Measurements from ENCODE around the gene SPATA25.
A peak's percentile ranks its signal among the peaks of the same experiment; 100 is the strongest.

SPATA25 gene

GRCh38 chr20:45896641-45897161 is 9.3 kb upstream of the SPATA25 start:
- no peak overlapping the region for H2AFZ ChIP-seq (ENCODE audit: low read depth, low read length)
- no peak overlapping the region for H3K4me3 ChIP-seq (ENCODE audit: low read length)
- H3K9me3 ChIP-seq (ENCODE audit: low read length), result no peaks in the 10 kb centered on the region
- peaks cover 18% of the 10 kb centered on the region for H3K4me1 ChIP-seq (ENCODE audit: insufficient read depth, low read length)
- peaks cover 48% of the 10 kb centered on the region for H3K36me3 ChIP-seq (ENCODE audit: insufficient read depth, low read length)
- no peaks in the 10 kb centered on the region for H3K27me3 ChIP-seq (ENCODE audit: insufficient read depth, low read length)

DNA sequence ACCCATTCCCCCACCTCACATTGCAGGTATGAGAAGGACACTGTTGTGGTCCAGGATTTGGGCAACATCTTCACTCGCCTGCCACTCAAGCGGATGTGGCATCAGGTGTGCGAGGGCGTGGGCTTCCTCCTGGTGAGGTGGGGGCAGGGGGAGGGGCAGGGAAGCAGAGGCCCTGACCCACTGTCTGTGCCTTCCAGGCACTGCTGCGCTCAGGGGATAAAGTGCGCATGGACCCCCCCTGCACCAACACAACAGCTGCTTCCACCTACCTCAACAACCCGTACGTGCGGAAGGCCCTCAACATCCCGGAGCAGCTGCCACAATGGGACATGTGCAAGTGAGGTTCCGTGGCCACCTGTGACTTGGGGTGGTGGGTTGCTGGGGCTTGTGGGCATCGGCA is 7.4 kb upstream of the SPATA25 start:
- H3K4me3 ChIP-seq (ENCODE audit: low read length), result no peak overlapping the region

GRCh38 chr20:45893831-45894230 is 6.4 kb upstream of the SPATA25 start:
- peaks cover 34% of the 10 kb centered on the region for H3K36me3 ChIP-seq (ENCODE audit: insufficient read depth, low read length)
- no peak overlapping the region for H2AFZ ChIP-seq (ENCODE audit: low read depth, low read length)
- H3K9me3 ChIP-seq (ENCODE audit: low read length), result no peaks in the 10 kb centered on the region
- no peak overlapping the region for H3K4me3 ChIP-seq (ENCODE audit: low read length)
- peaks cover 26% of the 10 kb centered on the region for H3K4me1 ChIP-seq (ENCODE audit: insufficient read depth, low read length)
- H3K27me3 ChIP-seq (ENCODE audit: insufficient read depth, low read length), result no peaks in the 10 kb centered on the region

More for the DNA sequence above, 7.4 kb upstream of the SPATA25 start:
- H3K9me3 ChIP-seq (ENCODE audit: low read length), result no peaks in the 10 kb centered on the region
- peaks cover 26% of the 10 kb centered on the region for H3K4me1 ChIP-seq (ENCODE audit: insufficient read depth, low read length)
- peaks cover 42% of the 10 kb centered on the region for H3K36me3 ChIP-seq (ENCODE audit: insufficient read depth, low read length)
- H2AFZ ChIP-seq (ENCODE audit: low read depth, low read length), result no peak overlapping the region
- no peaks in the 10 kb centered on the region for H3K27me3 ChIP-seq (ENCODE audit: insufficient read depth, low read length)

GRCh38 chr20:45892828-45893500 is 5.5 kb upstream of the SPATA25 start:
- Histone ChIP-seq H3K27me3 (ENCODE audit: insufficient read depth, low read length) (no peaks in the 10 kb centered on the region), H3K9me3 (ENCODE audit: low read length) (no peaks in the 10 kb centered on the region), H2AFZ (ENCODE audit: low read depth, low read length) (no peak overlapping the region), H3K4me1 (ENCODE audit: insufficient read depth, low read length) (peaks cover 26% of the 10 kb centered on the region), H3K36me3 (ENCODE audit: insufficient read depth, low read length) (peaks cover 25% of the 10 kb centered on the region), H3K4me3 (ENCODE audit: low read length) (no peak overlapping the region)

- no peaks in the 10 kb centered on the region for H3K27me3 ChIP-seq (ENCODE audit: insufficient read depth, low read length)
- no peak overlapping the region for H2AFZ ChIP-seq (ENCODE audit: low read depth, low read length)
- H3K4me3 ChIP-seq (ENCODE audit: low read length), result peak overlapping the region; percentile 68
- peaks cover 26% of the 10 kb centered on the region for H3K4me1 ChIP-seq (ENCODE audit: insufficient read depth, low read length)
- H3K9me3 ChIP-seq (ENCODE audit: low read length), result no peaks in the 10 kb centered on the region
- peaks cover 23% of the 10 kb centered on the region for H3K36me3 ChIP-seq (ENCODE audit: insufficient read depth, low read length)
These were observed 4.8 kb upstream of the SPATA25 start for GRCh38 chr20:45892049-45892825.

DNA sequence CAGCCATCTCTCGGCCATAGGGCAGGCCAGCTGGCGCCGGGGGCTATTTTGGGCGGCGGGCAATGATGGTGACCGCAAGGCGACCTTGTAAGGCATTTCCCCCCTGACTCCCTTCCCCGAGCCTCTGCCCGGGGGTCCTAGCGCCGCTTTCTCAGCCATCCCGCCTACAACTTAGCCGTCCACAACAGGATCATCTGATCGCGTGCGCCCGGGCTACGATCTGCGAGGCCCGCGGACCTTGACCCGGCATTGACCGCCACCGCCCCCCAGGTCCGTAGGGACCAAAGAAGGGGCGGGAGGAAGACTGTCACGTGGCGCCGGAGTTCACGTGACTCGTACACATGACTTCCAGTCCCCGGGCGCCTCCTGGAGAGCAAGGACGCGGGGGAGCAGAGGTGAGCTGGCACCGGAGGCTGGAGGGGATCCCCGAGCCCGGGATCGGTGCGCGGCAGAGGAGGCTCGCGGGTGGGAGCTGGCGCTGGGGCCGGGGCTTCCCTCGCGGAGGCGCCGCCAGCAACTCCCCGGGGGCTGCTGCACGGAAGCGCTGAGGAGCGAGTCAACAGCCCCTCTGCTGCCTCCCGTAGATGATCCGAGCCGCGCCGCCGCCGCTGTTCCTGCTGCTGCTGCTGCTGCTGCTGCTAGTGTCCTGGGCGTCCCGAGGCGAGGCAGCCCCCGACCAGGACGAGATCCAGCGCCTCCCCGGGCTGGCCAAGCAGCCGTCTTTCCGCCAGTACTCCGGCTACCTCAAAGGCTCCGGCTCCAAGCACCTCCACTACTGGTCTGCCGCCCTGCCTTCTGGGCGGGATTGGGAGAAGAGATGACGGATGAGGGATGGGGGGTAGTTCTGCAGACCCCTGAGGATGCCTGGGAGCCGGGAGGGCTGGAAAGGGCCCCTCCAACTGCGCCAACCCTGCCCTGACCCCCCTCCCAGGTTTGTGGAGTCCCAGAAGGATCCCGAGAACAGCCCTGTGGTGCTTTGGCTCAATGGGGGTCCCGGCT is 3.9 kb upstream of the SPATA25 start, which contains the start of the genes CTSA and NEURL2:
Gene CTSA (plus strand): TSS at position 351 of the 999 bp plus-strand sequence. CDS start 234 bp downstream, at position 585.
Gene NEURL2 (minus strand): TSS at position 224 of the 999 bp plus-strand sequence. CDS start 217 bp downstream, at position 7.
- Histone ChIP-seq H3K9me3 (ENCODE audit: low read length) (no peaks in the 10 kb centered on the region), H3K4me3 (ENCODE audit: low read length) (peak within 1 kb of the TSS; percentile 68), H3K27me3 (ENCODE audit: insufficient read depth, low read length) (no peaks in the 10 kb centered on the region), H3K36me3 (ENCODE audit: insufficient read depth, low read length) (peaks cover 18% of the 10 kb centered on the region), H2AFZ (ENCODE audit: low read depth, low read length) (peak within 1 kb of the TSS; percentile 69), H3K4me1 (ENCODE audit: insufficient read depth, low read length) (peaks cover 26% of the 10 kb centered on the region)

- no peaks in the 10 kb centered on the region for H3K27me3 ChIP-seq (ENCODE audit: insufficient read depth, low read length)
- peak overlapping the region; percentile 69 for H2AFZ ChIP-seq (ENCODE audit: low read depth, low read length)
- H3K36me3 ChIP-seq (ENCODE audit: insufficient read depth, low read length), result peaks cover 20% of the 10 kb centered on the region
- H3K4me1 ChIP-seq (ENCODE audit: insufficient read depth, low read length), result peaks cover 26% of the 10 kb centered on the region
- peak overlapping the region; percentile 68 for H3K4me3 ChIP-seq (ENCODE audit: low read length)
- H3K9me3 ChIP-seq (ENCODE audit: low read length), result no peaks in the 10 kb centered on the region
These were observed 2.9 kb upstream of the SPATA25 start for GRCh38 chr20:45890077-45890984.

GRCh38 chr20:45888681-45889080 is 1.3 kb upstream of the SPATA25 start:
- Histone ChIP-seq H3K4me1 (ENCODE audit: insufficient read depth, low read length) (peaks cover 19% of the 10 kb centered on the region), H3K4me3 (ENCODE audit: low read length) (no peak overlapping the region), H3K36me3 (ENCODE audit: insufficient read depth, low read length) (peaks cover 20% of the 10 kb centered on the region), H3K9me3 (ENCODE audit: low read length) (no peaks in the 10 kb centered on the region), H2AFZ (ENCODE audit: low read depth, low read length) (no peak overlapping the region), H3K27me3 (ENCODE audit: insufficient read depth, low read length) (no peaks in the 10 kb centered on the region)

GRCh38 chr20:45886590-45887345 is 654 bp downstream of the SPATA25 start:
- Histone ChIP-seq H3K4me3 (ENCODE audit: low read length) (no peak overlapping the region), H2AFZ (ENCODE audit: low read depth, low read length) (no peak overlapping the region)

GRCh38 chr20:45883100-45883469 is 4.3 kb downstream of the SPATA25 start:
- Histone ChIP-seq H3K27me3 (ENCODE audit: insufficient read depth, low read length) (no peaks in the 10 kb centered on the region), H2AFZ (ENCODE audit: low read depth, low read length) (no peak overlapping the region), H3K36me3 (ENCODE audit: insufficient read depth, low read length) (peaks cover 36% of the 10 kb centered on the region), H3K4me3 (ENCODE audit: low read length) (no peak overlapping the region), H3K4me1 (ENCODE audit: insufficient read depth, low read length) (peaks cover 2% of the 10 kb centered on the region), H3K9me3 (ENCODE audit: low read length) (no peaks in the 10 kb centered on the region)

More at GRCh38 chr20:45886590-45887345, 654 bp downstream of the SPATA25 start:
- Histone ChIP-seq H3K36me3 (ENCODE audit: insufficient read depth, low read length) (peaks cover 33% of the 10 kb centered on the region), H3K9me3 (ENCODE audit: low read length) (no peaks in the 10 kb centered on the region), H3K4me1 (ENCODE audit: insufficient read depth, low read length) (peaks cover 9% of the 10 kb centered on the region), H3K27me3 (ENCODE audit: insufficient read depth, low read length) (no peaks in the 10 kb centered on the region)

- H3K36me3 ChIP-seq (ENCODE audit: insufficient read depth, low read length), result peaks cover 40% of the 10 kb centered on the region
- no peaks in the 10 kb centered on the region for H3K27me3 ChIP-seq (ENCODE audit: insufficient read depth, low read length)
- H3K4me1 ChIP-seq (ENCODE audit: insufficient read depth, low read length), result peaks cover 2% of the 10 kb centered on the region
- H3K4me3 ChIP-seq (ENCODE audit: low read length), result no peak overlapping the region
- no peak overlapping the region for H2AFZ ChIP-seq (ENCODE audit: low read depth, low read length)
- no peaks in the 10 kb centered on the region for H3K9me3 ChIP-seq (ENCODE audit: low read length)
These were observed 4.8 kb downstream of the SPATA25 start for GRCh38 chr20:45882469-45883099.

All from neuron (in vitro differentiated cells).